K562 (cell line): Measurements from ENCODE around the gene SASH3. TPM values are rescaled to one million over a fixed set of nuclear protein-coding genes. Genes with fewer than 3 reads are reported as not detected.
A peak's percentile ranks its signal among the peaks of the same experiment; 100 is the strongest.

Experiments
- ATAC-seq: fragments of 200-7000 bp; cut with Tn5 transposase; 3 replicates; pipeline ENCODE4 v1.9.1; 2020; ENCODE audit warnings: moderate library complexity
- BruUV-seq: library from RNA; stranded (reverse); fragments of 400-500 nt; replicated peaks from 2 replicates; lab custom pipeline; 2021; lab: Mats Ljungman, UMichigan
- CTCF ChIA-PET: fragments of 300-600 bp; formaldehyde crosslinking; extraction: SDS; loops from one replicate; lab custom pipeline; 2021; ENCODE audit warnings: low intra/inter-chr PET ratio; lab: Yijun Ruan, JAX
- POLR2A ChIA-PET: fragments of 300-600, 350-650 bp; sonication (Branson Sonifier 250); formaldehyde crosslinking; extraction: SDS; loops from one replicate; lab custom pipeline; 2021; ENCODE audit warnings: antibody characterized with exemption, inconsistent platforms; lab: Yijun Ruan, JAX
- DNase-seq, 4 experiments: peaks; one replicate each; pipeline versions ENCODE4 v3.0.0 to v3.0.0-alpha.2; 2011 to 2018; ENCODE audit warnings: low spot score in 3 of 4, mixed read lengths in 3 of 4; ENCODE audit errors: extremely low read depth in 1 of 4
- FAIRE-seq: peaks from 2 replicates; lab custom pipeline; 2011; peaks lifted over from hg19 to GRCh38; lab: Jason Lieb, UNC
- H2AFZ ChIP-seq: 2 replicates; pipeline ENCODE4 v1.6.0; 2011; ENCODE audit warnings: low read depth, low read length, control low read depth, inconsistent platforms
- H3K27ac ChIP-seq: fragments of 200-600 bp; 3 replicates; pipeline ENCODE4 v1.8.0; 2011; ENCODE audit warnings: low read depth, mild to moderate bottlenecking, control low read depth, inconsistent platforms, low read length, moderate library complexity, mixed read lengths; ENCODE audit errors: extremely low read depth
- H3K27me3 ChIP-seq, 2 experiments: fragments of 300-600 bp in 1 of 2; 2 replicates in 1 of 2; 3 replicates in 1 of 2; pipeline versions ENCODE4 v1.6.0 to v1.8.0; 2011; ENCODE audit warnings: inconsistent platforms in 2 of 2, low read length in 2 of 2, mild to moderate bottlenecking in 1 of 2, mixed read lengths in 1 of 2, moderate library complexity in 1 of 2; ENCODE audit not compliant: control insufficient read depth in 2 of 2, insufficient read depth in 2 of 2
- H3K36me3 ChIP-seq: fragments of 300-600 bp; 3 replicates; pipeline ENCODE4 v1.8.0; 2011; ENCODE audit warnings: mild to moderate bottlenecking, low read length, inconsistent platforms; ENCODE audit not compliant: control insufficient read depth, insufficient read depth
- H3K4me1 ChIP-seq, 2 experiments: fragments of 200-600 bp in 1 of 2; replicated peaks in 1 of 2; 2 replicates in 1 of 2; 3 replicates in 1 of 2; pipeline versions ENCODE4 v1.5.1 to v1.8.0; 2011; ENCODE audit warnings: inconsistent platforms in 2 of 2, low read length in 2 of 2, mild to moderate bottlenecking in 1 of 2, mixed read lengths in 1 of 2, moderate library complexity in 1 of 2; ENCODE audit not compliant: control insufficient read depth in 2 of 2, insufficient read depth in 2 of 2
- H3K4me2 ChIP-seq: 2 replicates; pipeline ENCODE4 v1.6.1; 2011; ENCODE audit warnings: low read length, control low read depth, inconsistent platforms, mixed read lengths; ENCODE audit not compliant: insufficient read depth
- H3K4me3 ChIP-seq: fragments of 200-600 bp; sonication (generic), shearing (Covaris generic); 2 replicates; pipeline ENCODE4 v1.5.1; 2016; ENCODE audit warnings: control low read depth, inconsistent platforms
- H3K79me2 ChIP-seq: fragments of 200-600 bp; 3 replicates; pipeline ENCODE4 v1.8.0; 2011; ENCODE audit warnings: low read length, inconsistent platforms; ENCODE audit not compliant: control insufficient read depth, insufficient read depth
- H3K9ac ChIP-seq, 2 experiments: 2 replicates each; pipeline versions ENCODE4 v1.6.0 to v1.6.1; 2011; ENCODE audit warnings: low read depth in 2 of 2, low read length in 2 of 2, control low read depth in 1 of 2, inconsistent platforms in 1 of 2, mild to moderate bottlenecking in 1 of 2, mixed read lengths in 1 of 2; ENCODE audit not compliant: insufficient read depth in 1 of 2
- H3K9me1 ChIP-seq: one replicate; pipeline ENCODE4 v1.6.0; 2011; ENCODE audit warnings: inconsistent platforms, mild to moderate bottlenecking, low read length, moderate library complexity; ENCODE audit not compliant: control insufficient read depth, insufficient read depth
- H3K9me3 ChIP-seq: replicated peaks from 2 replicates; pipeline ENCODE4 v1.5.1; 2011; ENCODE audit warnings: low read depth, low read length, inconsistent platforms; ENCODE audit not compliant: control insufficient read depth, insufficient read depth
- H4K20me1 ChIP-seq: replicated peaks from 2 replicates; pipeline ENCODE4 v1.6.1; 2011; ENCODE audit warnings: low read length, inconsistent platforms, mixed read lengths; ENCODE audit not compliant: control insufficient read depth, insufficient read depth
- BRF2 ChIP-seq: IDR thresholded peaks from 3 replicates; pipeline ENCODE4 v1.6.1; 2011; ENCODE audit warnings: borderline replicate concordance, mild to moderate bottlenecking; ENCODE audit not compliant: insufficient read length, insufficient read depth
- EGR1 ChIP-seq: fragments of 450-650 bp; conservative IDR thresholded peaks from 2 replicates; pipeline ENCODE4 v1.6.1; 2017; ENCODE audit warnings: mild to moderate bottlenecking
- HCFC1 ChIP-seq: IDR thresholded peaks from 2 replicates; pipeline ENCODE4 v1.6.1; 2012; ENCODE audit warnings: low read depth, low read length, improper control_type of control experiment
- HDAC8 ChIP-seq: fragments of 450-650 bp; IDR thresholded peaks from 2 replicates; pipeline ENCODE4 v1.6.1; 2016; ENCODE audit warnings: mild to moderate bottlenecking, missing genetic modification characterization, moderate library complexity, missing compliant biosample characterization
- MCM7 ChIP-seq, 2 experiments: fragments of 450-650 bp; IDR thresholded peaks; 2 replicates each; pipeline ENCODE4 v1.6.1; 2016 to 2018
- NR3C1 ChIP-seq: sonication (generic); formaldehyde crosslinking; IDR thresholded peaks from 2 replicates; pipeline ENCODE4 v1.8.1; 2022; ENCODE audit warnings: missing genetic modification reagents
- POU5F1 ChIP-seq: fragments of 150-350 bp; IDR thresholded peaks from 2 replicates; pipeline ENCODE4 v1.6.1; 2014; ENCODE audit warnings: borderline replicate concordance, low read length, low read depth, mild to moderate bottlenecking; ENCODE audit not compliant: partially characterized antibody
- WGBS: fragments of 100-300 bp; shearing (Covaris generic); methylation state at CpG from one replicate; pipeline ENCODE4 v1.1.6; 2016; ENCODE audit warnings: low coverage, mixed read lengths; ENCODE audit not compliant: insufficient coverage; ENCODE audit errors: missing lambda C conversion rate; 5-methylcytosine and 5-hydroxymethylcytosine counted together
- in situ Hi-C: fragments of 300-500 bp; cut with MboI; formaldehyde crosslinking; loops from 4 replicates; pipeline ENCODE4 v1.15.0; 2018; ENCODE audit warnings: inconsistent platforms, mixed read lengths
- intact Hi-C: fragments of 100-400 bp; cut with micrococcal nuclease; formaldehyde crosslinking; loops from 2 replicates; pipeline ENCODE4 v1.14.2; 2022
- polyA plus RNA-seq, 8 experiments: library from polyadenylated mRNA; depleted of rRNA in 4 of 8; stranded (reverse) in 5 of 8; unstranded in 3 of 8; fragments of >200 nt; fragmentation: Nextera tagmentation in 2 of 8; fragmentation: Illumina TruSeq in 1 of 8; extraction: Ambion mirVana in 2 of 8; extraction: Trizol in 1 of 8; gene quantifications; 2 replicates each; pipeline versions ENCODE4 v1.2.1 to v1.2.3, GENCODE V29; 2011 to 2014; ENCODE audit warnings: inconsistent platforms in 1 of 8, missing spikeins in 1 of 8
- total RNA-seq, 7 experiments: library from RNA; depleted of rRNA in 6 of 7; stranded (reverse); fragments of >200 nt in 6 of 7; fragmentation: Illumina TruSeq in 2 of 7; extraction: Trizol in 2 of 7; gene quantifications; 2 replicates each; pipeline versions ENCODE4 v1.2.1 to v1.2.3, GENCODE V29; 2011 to 2021; ENCODE audit warnings: low replicate concordance in 1 of 7

The SASH3 gene
- total and polyA plus RNA-seq, 9 of the 15 experiments (the other 6 are each of a cell fraction or from before 2014, with no cell fraction given): 0.03 to 0.72 (median 0.08) TPM

GRCh38 chrX:129813662-129814368 is 34.1 kb downstream of the SASH3 start:
- POLR2A ChIA-PET: interaction anchor here (0.8 kb wide), 1 partner anchor 20 kb away, joined by 3 read pairs; no protein-coding TSS in a partner anchor
- TF ChIP-seq HDAC8 (tag) (no peak), EGR1 (peak; percentile 37; the same call in 1 of the 2 replicates)
- intact Hi-C loops: no loop called here
- ATAC-seq (no peak), DNase-seq (no peak), FAIRE-seq (no peak)
- H2AFZ ChIP-seq: no peak overlapping the region
- H3K27me3 ChIP-seq: no peaks in the 10 kb centered on the region
- WGBS: 77% methylated on average over 5 of the region's 6 CpGs
- no peaks in the 10 kb centered on the region for H3K79me2 ChIP-seq
- H3K36me3 ChIP-seq: peaks cover 34% of the 10 kb centered on the region; the same call in 2 of the 3 replicates
- BruUV-seq: no TSS peak
- H3K9ac ChIP-seq: no peak overlapping the region
- H3K4me1 ChIP-seq: no peaks in the 10 kb centered on the region; a peak in 1 of 5 replicates
- no peaks in the 10 kb centered on the region for H4K20me1 ChIP-seq
- CTCF ChIA-PET: no interaction called here
- H3K4me3 ChIP-seq: no peak overlapping the region
- in situ Hi-C loops: no loop called here
- no peaks in the 10 kb centered on the region for H3K9me1 ChIP-seq
- H3K27ac ChIP-seq: no peak overlapping the region
- H3K9me3 ChIP-seq: no peaks in the 10 kb centered on the region
- no peak overlapping the region for H3K4me2 ChIP-seq

GRCh38 chrX:129818123-129818522 is 38.4 kb downstream of the SASH3 start:
- in situ Hi-C loops (no loop called here), intact Hi-C loops (no loop called here)
- Histone ChIP-seq H3K79me2 (no peaks in the 10 kb centered on the region), H3K27ac (no peak overlapping the region), H3K9me1 (no peaks in the 10 kb centered on the region), H3K36me3 (peaks cover 18% of the 10 kb centered on the region), H3K27me3 (no peaks in the 10 kb centered on the region), H3K9ac (no peak overlapping the region), H3K4me2 (no peak overlapping the region), H2AFZ (no peak overlapping the region), H3K4me1 (no peaks in the 10 kb centered on the region; a peak in 1 of 5 replicates), H3K9me3 (no peaks in the 10 kb centered on the region), H3K4me3 (no peak overlapping the region), H4K20me1 (no peaks in the 10 kb centered on the region)
- ChIA-PET POLR2A (no interaction called here), CTCF (no interaction called here)
- TF ChIP-seq BRF2 (no peak), HCFC1 (no peak), POU5F1 (no peak), NR3C1 (CRISPR knock-in tag) (no peak), MCM7 (IDR thresholded peaks at IDR 0.05) (no peak)
- TSS peak; percentile 34 for BruUV-seq
- DNase-seq: no peak
- no peak for FAIRE-seq
- WGBS: 76% methylated on average over 2 of the region's 2 CpGs
- ATAC-seq: no peak
